Bronchial epithelial cell (primary cell): Measurements from ENCODE around the gene CNTNAP2. TPM values are rescaled to one million over a fixed set of nuclear protein-coding genes. Genes with fewer than 3 reads are reported as not detected.

Experiments
- DNase-seq: peaks from one replicate; pipeline ENCODE4 v3.0.0-alpha.2; 2010; ENCODE audit warnings: low read depth
- FAIRE-seq: peaks from 2 replicates; lab custom pipeline; 2011; peaks lifted over from hg19 to GRCh38; lab: Jason Lieb, UNC
- H3K27me3 ChIP-seq: 2 replicates; pipeline ENCODE4 v1.5.1; 2011; ENCODE audit warnings: low read length; ENCODE audit not compliant: control insufficient read depth, insufficient read depth
- H3K36me3 ChIP-seq: 2 replicates; pipeline ENCODE4 v1.5.1; 2011; ENCODE audit warnings: low read length; ENCODE audit not compliant: control insufficient read depth, insufficient read depth
- H3K4me3 ChIP-seq: 2 replicates; pipeline ENCODE4 v1.5.1; 2011; ENCODE audit warnings: mild to moderate bottlenecking, low read depth, low read length, control low read depth
- total RNA-seq: library from RNA; depleted of rRNA; stranded (reverse); fragments of >200 nt; gene quantifications from 2 replicates; pipeline ENCODE4 v1.2.1, GENCODE V29; 2014
- TF ChIP-seq, protein P1 (sequence below): IDR thresholded peaks from 2 replicates; pipeline ENCODE4 v1.5.1; 2011; ENCODE audit warnings: mild to moderate bottlenecking, moderate library complexity, low read length, control low read depth, inconsistent platforms; ENCODE audit not compliant: insufficient read depth, severe bottlenecking

Gene CNTNAP2
- total RNA-seq, 1 donor from 2014 or later: 0.26 TPM

- no peak overlapping the region for H3K4me3 ChIP-seq
- H3K36me3 ChIP-seq: no peaks in the 10 kb centered on the region
- H3K27me3 ChIP-seq: no peaks in the 10 kb centered on the region
- TF ChIP-seq, protein P1, sequence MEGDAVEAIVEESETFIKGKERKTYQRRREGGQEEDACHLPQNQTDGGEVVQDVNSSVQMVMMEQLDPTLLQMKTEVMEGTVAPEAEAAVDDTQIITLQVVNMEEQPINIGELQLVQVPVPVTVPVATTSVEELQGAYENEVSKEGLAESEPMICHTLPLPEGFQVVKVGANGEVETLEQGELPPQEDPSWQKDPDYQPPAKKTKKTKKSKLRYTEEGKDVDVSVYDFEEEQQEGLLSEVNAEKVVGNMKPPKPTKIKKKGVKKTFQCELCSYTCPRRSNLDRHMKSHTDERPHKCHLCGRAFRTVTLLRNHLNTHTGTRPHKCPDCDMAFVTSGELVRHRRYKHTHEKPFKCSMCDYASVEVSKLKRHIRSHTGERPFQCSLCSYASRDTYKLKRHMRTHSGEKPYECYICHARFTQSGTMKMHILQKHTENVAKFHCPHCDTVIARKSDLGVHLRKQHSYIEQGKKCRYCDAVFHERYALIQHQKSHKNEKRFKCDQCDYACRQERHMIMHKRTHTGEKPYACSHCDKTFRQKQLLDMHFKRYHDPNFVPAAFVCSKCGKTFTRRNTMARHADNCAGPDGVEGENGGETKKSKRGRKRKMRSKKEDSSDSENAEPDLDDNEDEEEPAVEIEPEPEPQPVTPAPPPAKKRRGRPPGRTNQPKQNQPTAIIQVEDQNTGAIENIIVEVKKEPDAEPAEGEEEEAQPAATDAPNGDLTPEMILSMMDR: no peak
- DNase-seq (no peak), FAIRE-seq (no peak)
Observed at GRCh38 chr7:147813316-147813715, 1696.7 kb downstream of the CNTNAP2 start.

DNA sequence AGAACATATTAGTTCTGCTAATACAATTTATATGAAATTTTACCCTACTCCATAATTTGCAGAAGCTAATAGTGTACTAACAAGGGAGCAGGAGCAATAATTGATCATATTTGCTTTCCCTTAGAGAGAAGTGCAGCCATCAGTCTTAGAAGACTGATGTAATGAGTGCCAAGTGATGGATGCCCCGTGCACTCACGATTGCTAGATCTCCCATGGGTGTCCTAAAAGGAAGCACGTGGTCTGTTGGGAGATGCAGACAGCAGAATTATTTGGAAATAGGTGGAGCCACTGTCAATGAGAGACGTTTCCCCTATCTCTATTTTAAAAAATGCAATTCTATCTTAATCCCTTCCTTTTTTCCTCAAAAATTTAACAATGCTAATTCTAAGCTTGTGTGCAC lies 1701.7 kb downstream of the CNTNAP2 start:
- H3K27me3 ChIP-seq: no peaks in the 10 kb centered on the region
- no peak for DNase-seq
- no peak overlapping the region for H3K4me3 ChIP-seq
- TF ChIP-seq, protein P1: no peak
- no peaks in the 10 kb centered on the region for H3K36me3 ChIP-seq
- FAIRE-seq: no peak

- TF ChIP-seq, protein P1: no peak
- Histone ChIP-seq H3K4me3 (no peak overlapping the region), H3K36me3 (no peaks in the 10 kb centered on the region), H3K27me3 (no peaks in the 10 kb centered on the region)
- FAIRE-seq: no peak
- DNase-seq: no peak
Observed at GRCh38 chr7:147824671-147825070, 1708.1 kb downstream of the CNTNAP2 start.

DNA sequence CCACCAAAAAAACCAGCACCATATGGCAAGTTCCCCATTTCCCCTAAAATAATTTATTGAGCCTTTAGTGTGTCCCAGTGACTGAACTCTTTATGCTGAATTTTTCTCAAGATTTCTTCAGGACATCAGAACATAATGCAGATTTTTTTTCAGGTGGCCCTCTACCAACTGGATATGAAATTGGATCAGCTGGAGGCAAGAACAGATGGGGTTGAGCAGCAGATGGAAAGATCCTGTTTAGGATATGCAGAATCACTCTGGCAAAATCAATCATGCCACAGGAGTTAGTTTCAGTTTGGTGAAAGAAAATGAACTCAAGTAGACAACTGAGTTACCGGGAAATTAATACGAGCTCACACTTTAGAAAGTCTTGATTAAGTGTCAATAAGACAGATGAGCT lies 1712.4 kb downstream of the CNTNAP2 start:
- H3K27me3 ChIP-seq: no peaks in the 10 kb centered on the region
- no peaks in the 10 kb centered on the region for H3K36me3 ChIP-seq
- TF ChIP-seq, protein P1: no peak
- no peak for DNase-seq
- FAIRE-seq: no peak
- H3K4me3 ChIP-seq: no peak overlapping the region

- TF ChIP-seq, protein P1: no peak
- Histone ChIP-seq H3K4me3 (no peak overlapping the region), H3K27me3 (no peaks in the 10 kb centered on the region), H3K36me3 (no peaks in the 10 kb centered on the region)
- FAIRE-seq (no peak), DNase-seq (no peak)
Observed at GRCh38 chr7:147833557-147833956, 1717.0 kb downstream of the CNTNAP2 start.

DNA sequence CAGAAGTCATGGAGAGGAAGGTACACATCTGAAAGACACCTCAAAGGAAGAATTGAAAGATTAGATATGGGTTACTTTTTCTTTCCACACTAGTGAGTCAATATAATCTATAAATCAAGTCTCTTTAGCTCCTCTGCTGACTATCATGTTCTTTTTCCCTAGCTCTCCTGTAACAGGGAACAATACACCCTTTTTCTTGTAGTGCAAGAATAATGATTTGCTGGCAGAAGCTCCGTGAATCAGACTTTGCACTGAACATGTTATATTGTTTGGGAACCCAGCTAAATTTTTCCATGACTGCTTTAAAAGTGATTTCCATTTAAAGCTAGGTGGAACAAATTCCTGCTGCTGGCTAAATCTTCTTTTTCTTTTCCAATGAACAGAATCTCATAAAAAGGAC lies 1717.4 kb downstream of the CNTNAP2 start:
- H3K36me3 ChIP-seq: no peaks in the 10 kb centered on the region
- no peak overlapping the region for H3K4me3 ChIP-seq
- H3K27me3 ChIP-seq: no peaks in the 10 kb centered on the region
- DNase-seq (no peak), FAIRE-seq (no peak)
- TF ChIP-seq, protein P1: no peak
